WTC11 (cell line): ENCODE data around the gene ALOX15. TPM values are rescaled to one million over a fixed set of nuclear protein-coding genes. Genes with fewer than 3 reads are reported as not detected.

ENCODE experiments used
- ATAC-seq: fragments of 200-7000 bp; cut with Tn5 transposase; 2 replicates; pipeline ENCODE4 v1.10.0; 2021; ENCODE audit warnings: mild to moderate bottlenecking, moderate library complexity
- CTCF ChIA-PET: fragments of 300-600 bp; sonication (Branson Sonifier 250); formaldehyde crosslinking; loops from one replicate; lab custom pipeline; 2021; ENCODE audit warnings: antibody characterized with exemption; lab: Charles Lee
- POLR2A ChIA-PET: fragments of 350-600 bp; sonication (Branson Sonifier 250); formaldehyde crosslinking; loops from one replicate; lab custom pipeline; 2021; ENCODE audit warnings: antibody characterized with exemption; lab: Charles Lee
- DNase-seq: peaks from one replicate; pipeline ENCODE4 v3.0.0; 2021; ENCODE audit warnings: low spot score
- H3K27ac Mint-ChIP-seq: 2 replicates; pipeline ENCODE4 v1.8.0; 2021; ENCODE audit warnings: mixed read lengths
- H3K27me3 Mint-ChIP-seq: 2 replicates; pipeline ENCODE4 v1.8.0; 2021; ENCODE audit warnings: low read depth, mild to moderate bottlenecking, moderate library complexity, mixed read lengths
- H3K36me3 Mint-ChIP-seq: 2 replicates; pipeline ENCODE4 v1.8.0; 2021; ENCODE audit warnings: mixed read lengths
- H3K4me1 Mint-ChIP-seq: 2 replicates; pipeline ENCODE4 v1.8.0; 2022; ENCODE audit warnings: mixed read lengths
- H3K4me3 Mint-ChIP-seq: 2 replicates; pipeline ENCODE4 v1.8.0; 2021; ENCODE audit warnings: mild to moderate bottlenecking, moderate library complexity, mixed read lengths
- H3K9me3 Mint-ChIP-seq: 2 replicates; pipeline ENCODE4 v1.8.0; 2021; ENCODE audit warnings: mixed read lengths
- AFF4 ChIP-seq: sonication (generic); formaldehyde crosslinking; IDR thresholded peaks from 2 replicates; pipeline ENCODE4 v1.8.1; 2023; ENCODE audit warnings: mild to moderate bottlenecking, missing genetic modification reagents, borderline replicate concordance
- CBFB ChIP-seq: sonication (generic); formaldehyde crosslinking; IDR thresholded peaks from 2 replicates; pipeline ENCODE4 v1.8.1; 2022; ENCODE audit warnings: mild to moderate bottlenecking, low read depth, missing genetic modification reagents
- CDX4 ChIP-seq: fragments of 250-450 bp; sonication (Bioruptor Pico); IDR thresholded peaks from 2 replicates; pipeline ENCODE4 v1.9.0; 2021; ENCODE audit warnings: moderate library complexity, mild to moderate bottlenecking, inconsistent platforms, borderline replicate concordance
- CREM ChIP-seq: sonication (generic); formaldehyde crosslinking; IDR thresholded peaks from 2 replicates; pipeline ENCODE4 v1.8.1; 2022; ENCODE audit warnings: mild to moderate bottlenecking, missing genetic modification reagents, moderate library complexity
- CTCF ChIP-seq: fragments of 200-600 bp; IDR thresholded peaks from 2 replicates; pipeline ENCODE4 v1.8.0; 2022; ENCODE audit warnings: antibody characterized with exemption
- E2F5 ChIP-seq: sonication (generic); formaldehyde crosslinking; IDR thresholded peaks from 2 replicates; pipeline ENCODE4 v1.8.1; 2022; ENCODE audit warnings: mild to moderate bottlenecking, moderate library complexity, missing genetic modification reagents
- GTF2I ChIP-seq: fragments of 250-450 bp; sonication (Bioruptor Pico); conservative IDR thresholded peaks from 2 replicates; pipeline ENCODE4 v1.4.0; 2021; ENCODE audit warnings: mild to moderate bottlenecking
- HMGA2 ChIP-seq: fragments of 250-450 bp; sonication (Bioruptor Pico); IDR thresholded peaks from 2 replicates; pipeline ENCODE4 v1.4.0; 2021; ENCODE audit warnings: mild to moderate bottlenecking, moderate library complexity
- IRF1 ChIP-seq: sonication (generic); formaldehyde crosslinking; IDR thresholded peaks from 2 replicates; pipeline ENCODE4 v1.8.0; 2023; ENCODE audit warnings: missing genetic modification reagents
- MYBL2 ChIP-seq: sonication (generic); formaldehyde crosslinking; IDR thresholded peaks from 2 replicates; pipeline ENCODE4 v1.8.1; 2023; ENCODE audit warnings: mild to moderate bottlenecking, moderate library complexity, missing genetic modification reagents
- PREB ChIP-seq: sonication (generic); formaldehyde crosslinking; IDR thresholded peaks from 2 replicates; pipeline ENCODE4 v1.8.1; 2022; ENCODE audit warnings: mild to moderate bottlenecking, missing genetic modification reagents, moderate library complexity, borderline replicate concordance
- STAT6 ChIP-seq: sonication (generic); formaldehyde crosslinking; conservative IDR thresholded peaks from 2 replicates; pipeline ENCODE4 v1.8.1; 2023; ENCODE audit warnings: mild to moderate bottlenecking, low read depth, missing genetic modification reagents, moderate library complexity
- TCF7 ChIP-seq: sonication (generic); formaldehyde crosslinking; IDR thresholded peaks from 2 replicates; pipeline ENCODE4 v1.8.0; 2022; ENCODE audit warnings: mild to moderate bottlenecking, low read depth, missing genetic modification reagents, moderate library complexity
- ZBTB21 ChIP-seq: sonication (generic); formaldehyde crosslinking; IDR thresholded peaks from 2 replicates; pipeline ENCODE4 v1.8.1; 2023; ENCODE audit warnings: mild to moderate bottlenecking, missing genetic modification reagents, borderline replicate concordance
- ZSCAN18 ChIP-seq: fragments of 250-450 bp; sonication (Bioruptor Pico); IDR thresholded peaks from 2 replicates; pipeline ENCODE4 v2.1.2; 2022; ENCODE audit warnings: mild to moderate bottlenecking, moderate library complexity
- total RNA-seq: library from RNA; stranded (reverse); gene quantifications from 3 replicates; pipeline ENCODE4 v1.2.3, GENCODE V29; 2021

ALOX15 gene
- total RNA-seq, 1 experiment from 2014 or later, result 0.50 TPM

- ChIA-PET POLR2A (interaction anchor here (0.8 kb wide), 1 partner anchor 12 kb away, joined by 4 read pairs; no protein-coding TSS in a partner anchor), CTCF (interaction anchor here (1.3 to 1.4 kb wide), 2 partner anchors 9 to 19 kb away, joined by 3 to 6 read pairs; no protein-coding TSS in a partner anchor)
- DNase-seq (no peak), ATAC-seq (no peak)
- Mint-ChIP-seq H3K36me3 (no peaks in the 10 kb centered on the region), H3K27me3 (peaks cover 40% of the 10 kb centered on the region), H3K4me3 (no peak overlapping the region), H3K27ac (no peak overlapping the region), H3K4me1 (peaks cover 22% of the 10 kb centered on the region), H3K9me3 (no peaks in the 10 kb centered on the region)
- TF ChIP-seq CBFB (CRISPR knock-in tag), result no peak
- no peak for TF ChIP-seq AFF4 (CRISPR knock-in tag)
- no peak for TF ChIP-seq CTCF
- no peak for TF ChIP-seq HMGA2
- no peak for TF ChIP-seq TCF7 (CRISPR knock-in tag)
Observed at GRCh38 chr17:4586043-4586442, 55.4 kb downstream of the ALOX15 start.

- Mint-ChIP-seq H3K9me3 (no peaks in the 10 kb centered on the region), H3K27ac (no peak overlapping the region)
- no peak for TF ChIP-seq STAT6 (CRISPR knock-in tag)
- TF ChIP-seq ZSCAN18 (CRISPR knock-in tag), result no peak
- no peak for TF ChIP-seq CDX4
- TF ChIP-seq, all 79 proteins: peak for 0
- Mint-ChIP-seq H3K4me3 (peak overlapping the region; percentile 68), H3K36me3 (no peaks in the 10 kb centered on the region), H3K27me3 (peaks cover 40% of the 10 kb centered on the region), H3K4me1 (peaks cover 22% of the 10 kb centered on the region)
- ChIA-PET POLR2A (no interaction called here), CTCF (interaction anchor here (1.3 to 2.7 kb wide), 3 partner anchors 10 to 19 kb away, joined by 3 to 35 read pairs (median 23); no protein-coding TSS in a partner anchor)
- no peak for ATAC-seq
- DNase-seq, result no peak
Observed at GRCh38 chr17:4585638-4585994, 55.9 kb downstream of the ALOX15 start.

GRCh38 chr17:4584917-4585637, 56.4 kb downstream of the ALOX15 start:
- ChIA-PET POLR2A (no interaction called here), CTCF (interaction anchor here (1.1 to 2.7 kb wide), 3 partner anchors 10 to 40 kb away, joined by 11 to 35 read pairs (median 23); no protein-coding TSS in a partner anchor)
- ATAC-seq, result peak; percentile 8
- H3K9me3 Mint-ChIP-seq, result no peaks in the 10 kb centered on the region
- peak overlapping the region; percentile 68 for H3K4me3 Mint-ChIP-seq
- peaks cover 22% of the 10 kb centered on the region for H3K4me1 Mint-ChIP-seq
- H3K27ac Mint-ChIP-seq, result no peak overlapping the region
- no peaks in the 10 kb centered on the region for H3K36me3 Mint-ChIP-seq
- peaks cover 40% of the 10 kb centered on the region for H3K27me3 Mint-ChIP-seq
- peak; percentile 39 for DNase-seq
- TF ChIP-seq IRF1 (CRISPR knock-in tag) (no peak), PREB (CRISPR knock-in tag) (no peak), E2F5 (0 out of 2 replicates have a peak, but pooled peaks have one; percentile 9), MYBL2 (no peak), GTF2I (CRISPR knock-in tag) (no peak), ZBTB21 (CRISPR knock-in tag) (0 out of 2 replicates have a peak, but pooled peaks have one; percentile 53), CREM (CRISPR knock-in tag) (peak; percentile 32; the same call in 1 of the 2 replicates)
